Embryonic facial prominence (tissue), 1 donor: ENCODE data around the gene SDK1.
"Not testable (repeated sequence)": the region's sequence is repeated elsewhere in the genome, so short reads cannot be mapped to it uniquely, and the experiment has no call there.

ENCODE experiments used
- DNase-seq: peaks from one replicate; pipeline ENCODE4 v3.0.0-alpha.2; 2016; ENCODE audit errors: extremely low spot score

The SDK1 gene

GRCh38 chr7:3922175-3922635 is 621.2 kb downstream of the SDK1 start:
- DNase-seq = peak; percentile 45

GRCh38 chr7:3923307-3923918 is 622.4 kb downstream of the SDK1 start:
- DNase-seq = no peak

GRCh38 chr7:3924277-3924676 is 623.2 kb downstream of the SDK1 start:
- no peak for DNase-seq

GRCh38 chr7:3927446-3928110 is 626.5 kb downstream of the SDK1 start:
- DNase-seq = no peak

GRCh38 chr7:3928727-3929515 is 627.9 kb downstream of the SDK1 start:
- no peak for DNase-seq

- DNase-seq = no peak
These were observed 630.8 kb downstream of the SDK1 start for GRCh38 chr7:3931843-3932242.

GRCh38 chr7:3937146-3937545 is 636.1 kb downstream of the SDK1 start:
- no peak for DNase-seq

- DNase-seq = no peak
These were observed 636.6 kb downstream of the SDK1 start for GRCh38 chr7:3937605-3938004.

- not testable (repeated sequence) for DNase-seq
These were observed 640.7 kb downstream of the SDK1 start for GRCh38 chr7:3941706-3942105.

- no peak for DNase-seq
These were observed 641.2 kb downstream of the SDK1 start for GRCh38 chr7:3942276-3942675.

- no peak for DNase-seq
These were observed 642.0 kb downstream of the SDK1 start for GRCh38 chr7:3942816-3943745.

GRCh38 chr7:3943779-3944520 is 642.9 kb downstream of the SDK1 start:
- DNase-seq = no peak

GRCh38 chr7:3949242-3949640 is 648.2 kb downstream of the SDK1 start:
- no peak for DNase-seq

GRCh38 chr7:3950249-3950648 is 649.2 kb downstream of the SDK1 start:
- DNase-seq = no peak

- DNase-seq = no peak
These were observed 650.4 kb downstream of the SDK1 start for GRCh38 chr7:3951316-3952055.

GRCh38 chr7:3953133-3953532 is 652.1 kb downstream of the SDK1 start:
- DNase-seq = no peak

- no peak for DNase-seq
These were observed 652.9 kb downstream of the SDK1 start for GRCh38 chr7:3953946-3954345.

GRCh38 chr7:3955026-3955425 is 654.0 kb downstream of the SDK1 start:
- no peak for DNase-seq

GRCh38 chr7:3955751-3956696 is 655.0 kb downstream of the SDK1 start:
- no peak for DNase-seq
